ENCODE data around the gene PAWR.

- TF ChIP-seq CEBPB (IDR thresholded peaks at IDR 0.05), result no peak
- no peak for TF ChIP-seq MAX (IDR thresholded peaks at IDR 0.05)
- TF ChIP-seq EP300 (IDR thresholded peaks at IDR 0.05; ENCODE audit: borderline replicate concordance), result no peak
- TF ChIP-seq ZBTB7A (IDR thresholded peaks at IDR 0.05; ENCODE audit: low read depth), result no peak
- no peak for TF ChIP-seq EGR1 (IDR thresholded peaks at IDR 0.05)
- no peak for TF ChIP-seq REST (IDR thresholded peaks at IDR 0.05; ENCODE audit: low read depth)
- no peak for TF ChIP-seq YY1 (IDR thresholded peaks at IDR 0.05; ENCODE audit: low read depth)
- TF ChIP-seq, protein P1, sequence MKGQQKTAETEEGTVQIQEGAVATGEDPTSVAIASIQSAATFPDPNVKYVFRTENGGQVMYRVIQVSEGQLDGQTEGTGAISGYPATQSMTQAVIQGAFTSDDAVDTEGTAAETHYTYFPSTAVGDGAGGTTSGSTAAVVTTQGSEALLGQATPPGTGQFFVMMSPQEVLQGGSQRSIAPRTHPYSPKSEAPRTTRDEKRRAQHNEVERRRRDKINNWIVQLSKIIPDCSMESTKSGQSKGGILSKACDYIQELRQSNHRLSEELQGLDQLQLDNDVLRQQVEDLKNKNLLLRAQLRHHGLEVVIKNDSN (IDR thresholded peaks at IDR 0.05), result no peak
- TF ChIP-seq TEAD4 (IDR thresholded peaks at IDR 0.05), result no peak
- TF ChIP-seq RAD21 (IDR thresholded peaks at IDR 0.05; ENCODE audit: low read depth), result no peak
- TF ChIP-seq TAF1 (IDR thresholded peaks at IDR 0.05; ENCODE audit: low read depth), result no peak
- no peak for TF ChIP-seq FOXM1 (IDR thresholded peaks at IDR 0.05; ENCODE audit: borderline replicate concordance, low read depth)
Observed at GRCh38 chr12:79587368-79587767, 103.4 kb downstream of the PAWR start.
